GM13976 (cell line): ENCODE results near the gene MYLK.

ENCODE experiments used
- DNase-seq: peaks from one replicate; pipeline ENCODE4 v3.0.0; 2012; ENCODE audit warnings: low spot score
- CTCF ChIP-seq: IDR thresholded peaks from 2 replicates; pipeline ENCODE4 v1.5.1; 2012; ENCODE audit warnings: borderline replicate concordance, mild to moderate bottlenecking; ENCODE audit not compliant: insufficient read depth; ENCODE audit errors: extremely low read depth, missing control alignments, control extremely low read depth
- in situ Hi-C: fragments of 300-500 bp; cut with MboI; formaldehyde crosslinking; loops from one replicate; pipeline ENCODE4 v1.12.0; 2022; ENCODE audit warnings: low sequenced_read_pairs, mixed read lengths, inconsistent platforms; ENCODE audit not compliant: unreplicated experiment

The MYLK gene

GRCh38 chr3:123801474-123801873 is 82.7 kb downstream of the MYLK start:
- no peak for TF ChIP-seq CTCF
- DNase-seq = no peak
- in situ Hi-C loops = no loop called here

DNA sequence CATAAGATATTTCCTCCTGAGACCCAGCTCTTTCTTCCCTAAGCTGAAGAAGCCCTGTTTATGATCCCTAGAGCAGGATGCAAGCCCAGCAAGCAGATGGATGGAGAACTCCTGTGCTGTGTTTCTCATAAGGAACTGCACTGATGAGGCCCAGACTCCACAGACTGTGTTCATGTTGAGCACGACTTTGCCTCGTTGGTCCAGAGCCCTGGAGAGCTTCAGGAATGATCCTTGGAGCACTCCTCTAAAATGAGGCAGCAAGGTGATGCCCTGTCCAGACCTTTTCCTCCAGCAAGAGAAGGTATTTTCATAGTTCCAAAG is 83.8 kb downstream of the MYLK start:
- in situ Hi-C loops = no loop called here
- DNase-seq = no peak
- no peak for TF ChIP-seq CTCF

GRCh38 chr3:123799544-123800361 is 84.4 kb downstream of the MYLK start:
- no peak for DNase-seq
- no peak for TF ChIP-seq CTCF
- in situ Hi-C loops = no loop called here

GRCh38 chr3:123798550-123798949 is 85.6 kb downstream of the MYLK start:
- no peak for TF ChIP-seq CTCF
- in situ Hi-C loops = no loop called here
- no peak for DNase-seq

DNA sequence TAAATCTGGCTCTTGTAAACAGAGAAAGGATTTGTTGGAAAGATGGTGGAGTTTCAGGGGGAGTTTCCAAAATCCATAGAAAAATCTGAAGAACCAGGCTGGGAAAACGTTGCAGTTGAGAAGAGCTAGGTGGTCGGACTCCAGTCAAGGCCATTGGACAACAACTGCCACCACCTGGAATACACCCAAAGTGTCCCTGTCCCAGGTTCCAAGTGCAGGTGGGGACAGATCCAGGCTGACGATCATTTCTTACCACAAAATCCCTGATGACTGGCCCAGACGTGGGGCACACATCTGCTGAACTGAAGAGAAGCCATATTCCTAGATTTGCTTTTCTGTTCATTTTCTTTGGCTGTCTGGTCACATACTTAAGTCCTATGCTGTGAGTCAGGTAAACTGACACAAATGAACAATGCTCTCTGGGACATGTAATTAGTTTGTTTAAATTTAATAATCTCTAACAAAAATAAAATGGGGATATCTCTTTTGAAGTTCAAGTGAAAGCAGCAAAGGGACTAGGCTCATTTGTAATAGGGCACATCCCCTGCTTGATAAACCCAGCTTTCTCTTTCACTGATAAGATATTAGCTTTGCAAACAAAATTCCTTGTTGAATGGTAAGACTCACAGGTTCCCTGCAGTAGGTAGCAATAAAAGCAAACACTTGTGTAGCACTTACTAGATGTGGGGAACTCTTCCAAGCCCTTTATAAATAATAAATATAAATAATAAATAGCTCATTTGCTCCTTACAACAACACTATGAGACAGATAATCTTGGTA is 88.5 kb downstream of the MYLK start:
- TF ChIP-seq CTCF = no peak
- no peak for DNase-seq
- in situ Hi-C loops = no loop called here

DNA sequence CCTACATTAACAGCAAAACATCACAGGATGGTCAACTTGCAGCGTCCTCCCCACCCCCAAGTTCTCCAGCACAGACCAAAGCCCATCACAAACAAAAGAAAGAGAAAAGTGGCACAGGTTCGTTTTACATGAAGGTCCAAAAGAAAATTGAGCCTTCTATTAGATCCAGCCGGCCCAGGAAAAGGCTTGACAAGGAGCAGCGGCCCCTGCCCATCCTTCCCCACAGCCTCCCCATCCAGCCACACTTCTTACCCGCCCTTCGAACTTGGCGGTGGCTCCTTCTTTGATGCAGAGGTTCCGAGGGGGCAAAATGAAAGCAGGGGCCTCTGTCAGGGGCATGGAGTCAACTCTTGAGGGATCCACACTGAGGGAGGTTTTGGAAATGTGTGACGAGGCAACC is 90.7 kb downstream of the MYLK start:
- in situ Hi-C loops = no loop called here
- no peak for TF ChIP-seq CTCF
- DNase-seq = no peak
